Measurements from ENCODE around the gene PNPLA2.
A peak's percentile ranks its signal among the peaks of the same experiment; 100 is the strongest.

The PNPLA2 gene

DNA sequence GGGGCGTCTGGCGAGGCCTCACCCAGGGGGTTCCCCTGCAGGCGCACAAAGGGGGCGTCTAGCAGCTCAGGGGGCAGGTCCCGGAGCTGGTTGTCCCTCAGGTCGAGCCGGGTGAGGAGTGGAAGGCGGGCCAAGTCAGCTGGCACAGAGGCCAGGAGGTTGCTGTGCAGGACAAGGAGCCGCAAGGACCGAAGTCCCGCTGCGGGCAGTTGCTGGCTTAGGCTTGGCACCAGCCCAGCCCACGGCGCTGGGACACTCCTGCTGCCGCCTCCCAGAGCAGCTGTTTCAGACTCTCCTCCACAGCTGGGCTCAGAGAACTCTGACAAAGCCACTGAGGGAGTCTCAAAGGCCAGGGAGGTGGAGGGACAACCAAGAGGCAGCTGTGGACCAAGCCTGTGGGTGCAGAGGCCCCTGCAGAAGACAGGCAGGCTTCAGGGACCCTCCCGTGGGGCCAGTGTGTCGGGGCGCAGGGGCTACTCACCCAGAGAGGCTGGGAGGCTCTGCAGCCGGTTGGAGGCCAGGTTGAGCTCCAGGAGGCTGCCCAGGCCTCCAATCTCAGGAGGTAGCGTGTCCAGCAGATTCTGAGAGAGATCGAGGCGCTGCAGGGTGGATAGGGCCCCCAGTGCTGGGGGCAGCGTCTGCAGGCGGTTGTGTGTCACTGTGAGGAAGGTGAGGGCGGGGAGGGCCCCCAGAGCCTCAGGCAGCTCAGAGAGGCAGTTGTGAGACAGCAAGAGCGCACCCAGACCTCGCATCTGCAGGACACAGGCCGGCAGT lies 15.8 kb upstream of the PNPLA2 start:
- no peak for DNase-seq (ENCODE audit: low spot score)
- TF ChIP-seq, protein P1, sequence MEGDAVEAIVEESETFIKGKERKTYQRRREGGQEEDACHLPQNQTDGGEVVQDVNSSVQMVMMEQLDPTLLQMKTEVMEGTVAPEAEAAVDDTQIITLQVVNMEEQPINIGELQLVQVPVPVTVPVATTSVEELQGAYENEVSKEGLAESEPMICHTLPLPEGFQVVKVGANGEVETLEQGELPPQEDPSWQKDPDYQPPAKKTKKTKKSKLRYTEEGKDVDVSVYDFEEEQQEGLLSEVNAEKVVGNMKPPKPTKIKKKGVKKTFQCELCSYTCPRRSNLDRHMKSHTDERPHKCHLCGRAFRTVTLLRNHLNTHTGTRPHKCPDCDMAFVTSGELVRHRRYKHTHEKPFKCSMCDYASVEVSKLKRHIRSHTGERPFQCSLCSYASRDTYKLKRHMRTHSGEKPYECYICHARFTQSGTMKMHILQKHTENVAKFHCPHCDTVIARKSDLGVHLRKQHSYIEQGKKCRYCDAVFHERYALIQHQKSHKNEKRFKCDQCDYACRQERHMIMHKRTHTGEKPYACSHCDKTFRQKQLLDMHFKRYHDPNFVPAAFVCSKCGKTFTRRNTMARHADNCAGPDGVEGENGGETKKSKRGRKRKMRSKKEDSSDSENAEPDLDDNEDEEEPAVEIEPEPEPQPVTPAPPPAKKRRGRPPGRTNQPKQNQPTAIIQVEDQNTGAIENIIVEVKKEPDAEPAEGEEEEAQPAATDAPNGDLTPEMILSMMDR (IDR thresholded peaks at IDR 0.05; ENCODE audit: extremely low read depth, missing control alignments): no peak

DNA sequence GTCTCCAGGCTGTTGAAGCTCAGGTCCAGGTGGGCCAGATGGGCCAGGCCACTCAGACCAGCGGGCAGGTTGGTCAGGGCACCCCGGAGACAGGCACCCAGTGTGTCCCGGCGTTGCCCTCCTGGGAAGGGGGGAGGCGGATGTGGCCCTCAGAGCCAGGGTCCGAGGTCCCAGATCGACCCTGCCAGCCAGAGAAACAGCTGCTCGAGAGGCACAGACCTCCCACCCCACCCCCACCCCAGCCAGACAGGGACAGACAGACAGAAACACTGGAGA lies 15.3 kb upstream of the PNPLA2 start:
- TF ChIP-seq, protein P1 (IDR thresholded peaks at IDR 0.05; ENCODE audit: extremely low read depth, missing control alignments): no peak
- DNase-seq (ENCODE audit: low spot score): no peak

DNA sequence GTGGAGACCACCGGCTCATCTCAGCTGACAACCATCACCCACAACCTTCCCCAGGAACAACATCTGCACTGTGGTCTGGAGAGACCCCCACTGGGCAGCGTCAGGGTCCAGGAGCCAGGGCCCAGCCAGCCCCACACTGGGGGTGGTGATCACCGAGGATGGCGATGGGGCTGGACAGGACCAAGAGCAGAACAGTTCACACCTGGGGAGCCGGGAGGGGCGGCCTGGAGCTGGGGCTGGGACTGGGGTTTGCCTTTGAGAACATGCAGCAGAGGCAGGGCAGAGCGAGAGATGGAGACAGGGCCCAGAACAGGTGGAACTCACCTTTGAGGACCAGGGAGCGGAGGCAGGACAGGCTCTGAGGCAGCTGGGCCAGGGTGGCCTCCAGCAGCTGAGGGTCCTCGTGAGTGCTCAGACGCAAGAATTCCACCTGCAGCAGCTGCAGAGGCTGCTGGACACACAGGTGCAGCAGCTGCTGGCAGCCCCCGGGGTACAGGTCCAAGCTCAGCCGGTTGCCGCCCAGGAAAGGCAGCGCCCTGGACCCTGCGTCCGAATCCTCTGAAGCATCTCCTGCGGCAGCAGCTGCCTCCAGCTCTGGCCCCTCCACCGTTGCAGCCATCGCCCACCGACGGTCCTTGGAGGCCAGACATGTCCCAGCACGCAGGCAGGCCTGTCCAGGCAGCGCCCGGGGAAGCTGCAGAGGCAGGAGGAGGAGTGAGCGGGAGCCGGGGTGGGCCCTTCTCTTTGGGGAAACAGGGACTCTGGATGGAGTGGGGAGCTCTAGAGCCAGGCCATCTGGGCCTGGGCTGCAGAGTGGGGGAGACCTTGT lies 14.7 kb upstream of the PNPLA2 start:
- TF ChIP-seq, protein P1 (IDR thresholded peaks at IDR 0.05; ENCODE audit: extremely low read depth, missing control alignments): no peak
- DNase-seq (ENCODE audit: low spot score): no peak

DNA sequence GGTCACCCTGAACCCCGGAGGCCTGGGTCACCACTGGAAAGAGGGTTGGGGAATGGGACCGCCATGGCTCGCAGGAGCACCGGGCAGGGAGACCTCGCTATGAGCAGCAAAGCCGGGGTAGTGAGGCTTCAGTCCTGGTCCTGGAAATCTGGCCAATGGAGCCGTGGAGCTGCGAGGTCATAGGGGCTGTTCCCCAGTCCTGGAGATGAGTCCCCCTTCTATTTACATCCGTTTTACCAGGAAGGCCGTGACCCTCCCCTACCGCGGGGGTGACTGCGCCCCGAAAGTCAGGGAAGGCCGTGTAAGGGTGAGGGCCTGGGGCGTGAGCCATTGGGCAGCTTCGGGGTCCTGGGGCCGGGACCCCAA lies 14.1 kb upstream of the PNPLA2 start:
- DNase-seq (ENCODE audit: low spot score): no peak
- TF ChIP-seq, protein P1 (IDR thresholded peaks at IDR 0.05; ENCODE audit: extremely low read depth, missing control alignments): no peak

DNA sequence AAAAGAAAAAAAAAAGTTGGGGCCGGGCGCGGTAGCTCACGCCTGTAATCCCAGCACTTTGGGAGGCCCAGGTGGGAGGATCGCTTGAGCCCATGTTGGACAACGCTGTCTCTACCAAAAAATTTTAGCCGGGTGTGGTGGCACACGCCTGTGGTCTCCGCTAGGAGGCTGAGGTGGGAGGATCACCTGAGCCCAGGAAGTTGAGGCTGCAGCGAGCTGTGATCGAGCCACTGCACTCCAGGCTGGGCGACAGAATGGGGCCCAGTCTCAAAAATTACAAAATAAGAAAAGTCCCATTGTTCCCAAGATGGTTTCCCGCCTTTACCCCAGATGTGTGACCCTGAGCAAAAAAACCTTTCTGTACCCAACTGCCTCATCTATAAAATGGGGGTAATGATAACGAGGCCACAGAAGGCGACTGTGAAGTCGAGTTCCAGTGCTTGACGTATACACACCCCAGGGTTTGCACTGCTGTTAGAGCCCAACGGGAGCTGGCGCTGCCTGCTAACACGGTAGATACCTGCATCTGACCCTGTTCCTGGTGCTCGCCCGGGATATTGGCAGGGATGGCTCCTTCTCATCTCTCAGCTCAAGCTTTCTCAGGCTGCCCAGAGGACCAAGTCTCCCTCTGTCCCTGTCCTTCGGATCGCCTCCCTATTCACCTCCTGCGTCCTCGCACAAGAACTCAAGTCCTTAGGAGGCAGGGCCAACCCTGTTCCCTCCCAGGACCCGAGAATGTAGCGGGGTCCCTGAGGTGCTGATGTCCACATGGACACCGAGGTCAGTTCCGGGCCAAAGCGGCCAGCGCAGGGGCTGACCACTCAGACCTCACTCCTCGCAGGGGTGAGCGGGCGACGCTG lies 10.1 kb upstream of the PNPLA2 start:
- TF ChIP-seq, protein P1 (IDR thresholded peaks at IDR 0.05; ENCODE audit: extremely low read depth, missing control alignments): no peak
- no peak for DNase-seq (ENCODE audit: low spot score)

DNA sequence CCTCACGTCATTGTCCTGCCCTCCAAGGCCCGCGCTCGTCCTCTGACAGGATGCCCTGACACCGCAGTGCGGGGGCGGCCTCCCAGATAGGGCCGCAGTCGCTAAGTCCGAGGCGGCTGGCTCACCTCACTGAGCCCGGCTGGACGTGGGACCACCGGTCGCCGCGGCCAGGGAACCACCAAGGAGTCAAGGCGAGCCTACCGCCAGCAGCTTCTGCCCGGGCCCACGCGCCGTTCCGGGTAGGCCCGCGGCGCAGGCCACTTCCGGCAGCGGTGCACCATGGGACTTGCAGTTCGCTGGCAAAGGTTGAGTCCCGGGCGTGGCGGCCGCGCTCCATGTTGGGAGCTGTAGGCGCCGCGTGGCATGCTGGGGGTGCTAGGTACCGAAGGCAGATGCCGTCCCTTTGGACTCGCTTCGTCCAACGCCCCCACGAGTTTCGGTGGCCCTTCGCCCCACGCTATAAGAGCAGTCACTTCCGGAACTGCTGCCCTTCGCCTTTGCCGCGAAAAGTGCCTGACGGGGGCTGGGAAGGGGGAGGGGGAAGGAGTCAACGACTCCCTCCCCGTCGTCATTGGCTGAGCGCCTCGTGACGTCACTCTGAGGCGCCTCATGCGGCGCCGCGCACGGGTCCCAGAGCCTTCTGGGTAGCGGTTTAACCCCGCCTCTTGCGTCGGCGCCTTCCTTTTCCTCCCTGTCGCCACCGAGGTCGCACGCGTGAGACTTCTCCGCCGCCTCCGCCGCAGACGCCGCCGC lies 9.3 kb upstream of the PNPLA2 start, which contains the start of gene RPLP2:
RPLP2 (plus strand) TSS at position 681 of the 753 bp plus-strand sequence. CDS start 268 bp downstream, outside the sequence.
- TF ChIP-seq, protein P1 (IDR thresholded peaks at IDR 0.05; ENCODE audit: extremely low read depth, missing control alignments): no peak
- peak; percentile 99 for DNase-seq (ENCODE audit: low spot score)
